Uterus (tissue), 2 donors: Measurements from ENCODE around the gene LRRC4C.

Experiments used
- POLR2A ChIP-seq, 2 donors: fragments of 450-650 bp; IDR thresholded peaks; one replicate each; pipeline ENCODE4 v1.6.1; 2016; ENCODE audit warnings: antibody characterized with exemption in 2 of 2, mild to moderate bottlenecking in 1 of 2, moderate library complexity in 1 of 2
- TF ChIP-seq, protein P1 (sequence below), 4 experiments: fragments of 200-600 bp in 2 of 4; fragments of 450-650 bp in 2 of 4; sonication (generic) in 2 of 4; IDR thresholded peaks; one replicate each; pipeline ENCODE4 v1.5.1; 2016 to 2019; ENCODE audit warnings: antibody characterized with exemption in 4 of 4, mild to moderate bottlenecking in 2 of 4, moderate library complexity in 1 of 4

DNA sequence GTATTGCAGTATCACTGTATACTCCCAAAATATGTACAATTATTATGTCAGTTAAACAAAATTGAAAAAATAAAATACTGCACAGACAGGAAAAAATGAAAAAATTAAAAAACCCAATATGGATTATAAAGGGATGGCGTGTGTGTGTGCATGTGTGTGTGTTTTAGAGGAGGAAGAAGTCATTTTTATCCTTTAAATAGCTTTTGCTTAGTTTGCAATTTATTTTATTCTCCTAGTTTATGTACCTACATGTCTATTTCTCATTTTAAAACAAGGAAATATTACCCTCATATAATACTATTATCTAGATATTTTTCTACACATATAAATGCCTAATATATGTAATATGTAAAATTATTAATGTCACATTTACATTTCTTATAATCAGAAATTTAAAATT is 1144.3 kb downstream of the LRRC4C start:
- TF ChIP-seq, protein P1, sequence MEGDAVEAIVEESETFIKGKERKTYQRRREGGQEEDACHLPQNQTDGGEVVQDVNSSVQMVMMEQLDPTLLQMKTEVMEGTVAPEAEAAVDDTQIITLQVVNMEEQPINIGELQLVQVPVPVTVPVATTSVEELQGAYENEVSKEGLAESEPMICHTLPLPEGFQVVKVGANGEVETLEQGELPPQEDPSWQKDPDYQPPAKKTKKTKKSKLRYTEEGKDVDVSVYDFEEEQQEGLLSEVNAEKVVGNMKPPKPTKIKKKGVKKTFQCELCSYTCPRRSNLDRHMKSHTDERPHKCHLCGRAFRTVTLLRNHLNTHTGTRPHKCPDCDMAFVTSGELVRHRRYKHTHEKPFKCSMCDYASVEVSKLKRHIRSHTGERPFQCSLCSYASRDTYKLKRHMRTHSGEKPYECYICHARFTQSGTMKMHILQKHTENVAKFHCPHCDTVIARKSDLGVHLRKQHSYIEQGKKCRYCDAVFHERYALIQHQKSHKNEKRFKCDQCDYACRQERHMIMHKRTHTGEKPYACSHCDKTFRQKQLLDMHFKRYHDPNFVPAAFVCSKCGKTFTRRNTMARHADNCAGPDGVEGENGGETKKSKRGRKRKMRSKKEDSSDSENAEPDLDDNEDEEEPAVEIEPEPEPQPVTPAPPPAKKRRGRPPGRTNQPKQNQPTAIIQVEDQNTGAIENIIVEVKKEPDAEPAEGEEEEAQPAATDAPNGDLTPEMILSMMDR (IDR thresholded peaks at IDR 0.05): no peak
- no peak for TF ChIP-seq POLR2A (IDR thresholded peaks at IDR 0.05)
